T47D (cell line): ENCODE results near the gene ZNF69.
"Not testable (repeated sequence)": the region's sequence is repeated elsewhere in the genome, so short reads cannot be mapped to it uniquely, and the experiment has no call there.

ENCODE experiments used
- DNase-seq, 2 experiments: peaks; one replicate each; pipeline versions ENCODE4 v3.0.0 to v3.0.0-alpha.2; 2011 to 2012; ENCODE audit warnings: low read depth in 1 of 2, low spot score in 1 of 2
- JUND ChIP-seq: IDR thresholded peaks from 2 replicates; pipeline ENCODE4 v1.6.1; 2012; ENCODE audit warnings: low read depth
- in situ Hi-C: cut with HindIII; loops from 2 replicates; pipeline ENCODE4 v1.10.0; 2016; ENCODE audit warnings: low sequenced_read_pairs, low pct_unique_long_range_greater_than_20kb

Gene ZNF69

GRCh38 chr19:11949201-11949600, 61.6 kb downstream of the ZNF69 start:
- TF ChIP-seq JUND = no peak
- no peak for DNase-seq
- in situ Hi-C loops = no loop called here

- DNase-seq, in situ Hi-C loops: not testable (repeated sequence)
Observed at GRCh38 chr19:11949614-11950080, 62.1 kb downstream of the ZNF69 start.

GRCh38 chr19:11950312-11950711, 62.7 kb downstream of the ZNF69 start:
- no peak for TF ChIP-seq JUND
- in situ Hi-C loops = no loop called here
- DNase-seq = no peak
